Measurements from ENCODE around the gene DNAJC24.
"Not testable (repeated sequence)": the region's sequence is repeated elsewhere in the genome, so short reads cannot be mapped to it uniquely, and the experiment has no call there.

DNAJC24 gene

DNA sequence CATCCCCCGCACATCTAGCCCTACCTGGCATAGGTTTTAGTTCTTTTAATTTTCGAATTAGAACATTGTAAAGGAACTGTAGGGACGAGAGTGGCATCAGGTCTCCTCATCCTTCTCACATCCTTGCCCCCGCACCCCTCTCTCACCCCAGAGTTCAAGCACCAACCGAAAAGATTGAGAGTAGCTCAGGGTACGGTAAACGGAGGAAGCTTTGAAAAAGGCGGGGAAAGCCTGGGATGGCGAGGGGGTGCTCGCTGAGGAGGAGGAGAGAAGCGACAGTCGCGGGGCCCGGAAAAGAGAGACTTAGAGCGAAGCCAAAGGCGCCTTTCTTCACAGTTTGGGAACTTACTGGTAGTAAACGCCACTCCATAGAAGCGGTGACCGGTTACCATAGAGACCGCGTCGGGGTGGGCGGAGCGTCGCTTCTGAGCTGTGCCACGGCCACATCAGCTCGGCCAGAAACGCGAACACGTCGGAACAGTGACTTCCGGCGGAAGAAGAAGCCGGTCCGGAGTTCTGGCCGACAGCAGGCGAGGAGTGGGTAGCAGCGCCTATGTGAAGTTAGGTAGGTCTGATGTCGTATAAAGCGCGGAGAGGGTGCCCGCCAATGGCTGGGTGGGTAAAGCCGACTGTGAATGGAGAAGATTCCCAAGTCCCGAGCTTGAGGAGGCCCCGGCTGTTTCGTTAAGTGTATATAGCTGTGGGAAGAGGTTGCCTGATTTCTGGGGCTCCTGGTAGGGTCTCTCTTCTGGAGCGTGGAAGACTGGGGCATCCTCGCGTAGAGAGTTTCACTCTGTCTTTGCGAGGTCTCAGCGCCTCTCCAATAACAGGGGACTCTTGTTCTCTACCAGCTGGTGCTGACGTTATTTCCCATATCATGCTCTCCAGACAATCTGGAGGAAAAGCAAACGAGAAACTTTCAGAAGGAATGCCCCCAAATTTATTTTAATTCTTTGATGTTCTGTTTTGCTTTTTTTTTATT is at the start of gene DNAJC24, which contains the start of gene DCDC1:
TSS of gene DNAJC24 (plus strand) at position 513 of the 982 bp plus-strand sequence. CDS start 889 bp downstream, outside the sequence.
TSS of gene DCDC1 (minus strand) at position 392 of the 982 bp plus-strand sequence. CDS start 41,459 bp downstream, outside the sequence.
- Mint-ChIP-seq H3K36me3 (ENCODE audit: low read depth) (peaks cover 2% of the 10 kb centered on the region), H3K4me1 (ENCODE audit: low read depth) (peaks cover 20% of the 10 kb centered on the region)

GRCh38 chr11:31321494-31321893 is 48.2 kb upstream of the DNAJC24 start:
- not testable (repeated sequence) for H3K27ac Mint-ChIP-seq; H3K4me1 Mint-ChIP-seq (ENCODE audit: low read depth); H3K36me3 Mint-ChIP-seq (ENCODE audit: low read depth); H3K9me3 Mint-ChIP-seq; H3K4me3 Mint-ChIP-seq; H3K27me3 Mint-ChIP-seq (ENCODE audit: low read depth)

More for the DNA sequence above, at the start of gene DNAJC24, which contains the start of gene DCDC1:
- Mint-ChIP-seq H3K4me3 (peak within 1 kb of the TSS; percentile 99), H3K27ac (peak within 1 kb of the TSS; percentile 96), H3K9me3 (no peaks in the 10 kb centered on the region), H3K27me3 (ENCODE audit: low read depth) (peaks cover 16% of the 10 kb centered on the region)

- no peaks in the 10 kb centered on the region for H3K36me3 Mint-ChIP-seq (ENCODE audit: low read depth)
- no peak overlapping the region for H3K27ac Mint-ChIP-seq
- H3K27me3 Mint-ChIP-seq (ENCODE audit: low read depth), result no peaks in the 10 kb centered on the region
- no peak overlapping the region for H3K4me3 Mint-ChIP-seq
- peaks cover 9% of the 10 kb centered on the region for H3K4me1 Mint-ChIP-seq (ENCODE audit: low read depth)
- H3K9me3 Mint-ChIP-seq, result no peaks in the 10 kb centered on the region
Measured at GRCh38 chr11:31323145-31323544, 46.5 kb upstream of the DNAJC24 start.

- no peaks in the 10 kb centered on the region for H3K9me3 Mint-ChIP-seq
- no peak overlapping the region for H3K4me3 Mint-ChIP-seq
- peaks cover 9% of the 10 kb centered on the region for H3K4me1 Mint-ChIP-seq (ENCODE audit: low read depth)
- H3K36me3 Mint-ChIP-seq (ENCODE audit: low read depth), result no peaks in the 10 kb centered on the region
- H3K27ac Mint-ChIP-seq, result no peak overlapping the region
- H3K27me3 Mint-ChIP-seq (ENCODE audit: low read depth), result no peaks in the 10 kb centered on the region
Measured at GRCh38 chr11:31325160-31325559, 44.5 kb upstream of the DNAJC24 start.

GRCh38 chr11:31326470-31327148 is 43.1 kb upstream of the DNAJC24 start:
- peak overlapping the region; percentile 27 for H3K4me3 Mint-ChIP-seq
- H3K27ac Mint-ChIP-seq, result peak overlapping the region; percentile 47
- peaks cover 9% of the 10 kb centered on the region for H3K4me1 Mint-ChIP-seq (ENCODE audit: low read depth)
- no peaks in the 10 kb centered on the region for H3K36me3 Mint-ChIP-seq (ENCODE audit: low read depth)
- H3K9me3 Mint-ChIP-seq, result no peaks in the 10 kb centered on the region
- H3K27me3 Mint-ChIP-seq (ENCODE audit: low read depth), result no peaks in the 10 kb centered on the region

DNA sequence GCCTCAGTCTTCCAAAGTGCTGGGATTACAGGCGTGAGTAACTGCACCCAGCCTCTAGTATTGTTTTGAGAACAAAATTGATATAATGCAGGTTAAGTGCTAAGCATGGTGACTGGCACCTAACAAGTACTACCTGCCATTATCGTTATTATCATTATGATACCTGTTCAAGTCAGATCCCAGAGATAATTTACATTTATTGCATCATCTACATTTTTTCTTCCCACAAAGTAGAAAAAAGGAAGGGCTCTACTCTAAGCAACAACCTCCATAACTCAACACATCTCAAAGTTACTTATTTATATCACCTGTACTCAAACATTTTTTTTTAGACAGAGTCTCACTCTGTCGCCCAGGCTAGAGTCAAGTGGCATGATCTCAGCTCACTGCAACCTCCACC is 42.2 kb upstream of the DNAJC24 start:
- Mint-ChIP-seq H3K4me3 (no peak overlapping the region), H3K27ac (no peak overlapping the region), H3K36me3 (ENCODE audit: low read depth) (no peaks in the 10 kb centered on the region), H3K4me1 (ENCODE audit: low read depth) (peaks cover 9% of the 10 kb centered on the region), H3K27me3 (ENCODE audit: low read depth) (no peaks in the 10 kb centered on the region), H3K9me3 (no peaks in the 10 kb centered on the region)

GRCh38 chr11:31328697-31329096 is 41.0 kb upstream of the DNAJC24 start:
- no peaks in the 10 kb centered on the region for H3K9me3 Mint-ChIP-seq
- H3K4me1 Mint-ChIP-seq (ENCODE audit: low read depth), result peaks cover 9% of the 10 kb centered on the region
- H3K4me3 Mint-ChIP-seq, result no peak overlapping the region
- H3K27me3 Mint-ChIP-seq (ENCODE audit: low read depth), result no peaks in the 10 kb centered on the region
- H3K36me3 Mint-ChIP-seq (ENCODE audit: low read depth), result no peaks in the 10 kb centered on the region
- no peak overlapping the region for H3K27ac Mint-ChIP-seq

DNA sequence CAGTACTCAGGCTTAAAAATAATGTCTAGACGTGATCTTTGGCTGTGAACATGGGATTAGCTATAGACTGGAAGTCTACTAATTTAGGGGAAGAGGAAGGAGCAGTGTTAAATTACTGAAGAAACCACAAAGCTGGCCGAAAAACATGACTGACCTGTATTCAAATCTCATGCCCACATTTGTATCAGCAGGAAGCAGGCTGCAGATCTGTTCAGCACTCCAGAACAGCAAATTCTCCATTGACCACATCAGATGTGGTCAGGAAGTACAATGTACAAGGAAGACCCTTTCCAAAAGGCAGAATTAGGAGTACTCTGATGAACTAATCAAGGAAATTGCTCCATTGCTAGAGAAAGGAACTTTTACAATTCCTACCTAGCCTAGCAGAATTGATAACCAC is 31.9 kb upstream of the DNAJC24 start:
- Mint-ChIP-seq H3K9me3 (no peaks in the 10 kb centered on the region), H3K36me3 (ENCODE audit: low read depth) (no peaks in the 10 kb centered on the region), H3K27ac (no peak overlapping the region), H3K27me3 (ENCODE audit: low read depth) (peaks cover 4% of the 10 kb centered on the region), H3K4me1 (ENCODE audit: low read depth) (no peaks in the 10 kb centered on the region), H3K4me3 (no peak overlapping the region)

- peaks cover 8% of the 10 kb centered on the region for H3K27me3 Mint-ChIP-seq (ENCODE audit: low read depth)
- no peaks in the 10 kb centered on the region for H3K4me1 Mint-ChIP-seq (ENCODE audit: low read depth)
- no peaks in the 10 kb centered on the region for H3K9me3 Mint-ChIP-seq
- no peak overlapping the region for H3K27ac Mint-ChIP-seq
- H3K36me3 Mint-ChIP-seq (ENCODE audit: low read depth), result no peaks in the 10 kb centered on the region
- H3K4me3 Mint-ChIP-seq, result no peak overlapping the region
Measured at GRCh38 chr11:31340903-31341572, 28.6 kb upstream of the DNAJC24 start.

GRCh38 chr11:31351168-31351567 is 18.5 kb upstream of the DNAJC24 start:
- Mint-ChIP-seq H3K27me3 (ENCODE audit: low read depth) (peaks cover 4% of the 10 kb centered on the region), H3K27ac (no peak overlapping the region), H3K36me3 (ENCODE audit: low read depth) (no peaks in the 10 kb centered on the region), H3K9me3 (no peaks in the 10 kb centered on the region), H3K4me1 (ENCODE audit: low read depth) (no peaks in the 10 kb centered on the region), H3K4me3 (no peak overlapping the region)

GRCh38 chr11:31355131-31355530 is 14.5 kb upstream of the DNAJC24 start:
- no peaks in the 10 kb centered on the region for H3K9me3 Mint-ChIP-seq
- H3K36me3 Mint-ChIP-seq (ENCODE audit: low read depth), result no peaks in the 10 kb centered on the region
- peaks cover 4% of the 10 kb centered on the region for H3K27me3 Mint-ChIP-seq (ENCODE audit: low read depth)
- H3K4me1 Mint-ChIP-seq (ENCODE audit: low read depth), result no peaks in the 10 kb centered on the region
- no peak overlapping the region for H3K27ac Mint-ChIP-seq
- H3K4me3 Mint-ChIP-seq, result no peak overlapping the region

DNA sequence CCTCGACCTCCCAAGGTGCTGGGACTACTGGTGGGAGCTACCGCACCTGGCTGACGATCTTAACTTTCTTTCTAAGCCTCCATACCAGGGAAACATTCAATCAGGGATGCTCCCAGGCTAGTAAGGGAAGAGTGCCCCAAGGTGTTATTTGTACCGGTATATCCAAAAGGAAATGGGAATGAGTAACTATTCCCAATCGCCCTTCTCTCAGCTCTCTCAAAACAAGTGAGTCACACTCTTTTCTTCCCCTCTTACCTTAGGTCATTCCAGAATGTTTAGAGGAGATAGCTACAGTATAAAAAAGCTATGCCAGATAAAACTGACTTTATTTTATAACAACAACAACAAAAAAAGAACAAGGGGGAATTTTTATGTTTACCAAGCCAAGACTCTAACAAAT is 13.8 kb upstream of the DNAJC24 start:
- Mint-ChIP-seq H3K4me3 (no peak overlapping the region), H3K27ac (no peak overlapping the region), H3K4me1 (ENCODE audit: low read depth) (no peaks in the 10 kb centered on the region), H3K9me3 (no peaks in the 10 kb centered on the region), H3K27me3 (ENCODE audit: low read depth) (peaks cover 4% of the 10 kb centered on the region), H3K36me3 (ENCODE audit: low read depth) (no peaks in the 10 kb centered on the region)

DNA sequence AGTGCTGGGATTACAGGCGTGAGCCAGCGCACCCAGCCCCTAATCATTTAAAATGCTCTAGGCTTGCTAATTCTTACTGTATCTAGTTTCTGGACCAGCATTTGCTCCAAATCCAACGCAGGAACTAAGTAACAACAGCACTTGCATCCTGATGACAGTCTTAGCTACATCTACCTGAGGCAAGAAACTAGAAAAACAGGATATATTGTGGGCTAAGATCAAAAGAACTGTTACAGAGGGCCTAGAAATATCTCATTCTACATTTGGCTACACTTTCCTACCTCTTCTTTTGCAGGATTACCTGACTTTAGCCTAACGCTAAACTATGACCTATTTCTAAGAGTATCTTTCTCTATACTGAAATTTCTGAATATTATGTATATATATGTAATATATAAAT is 7.9 kb upstream of the DNAJC24 start:
- Mint-ChIP-seq H3K27me3 (ENCODE audit: low read depth) (peaks cover 12% of the 10 kb centered on the region), H3K4me1 (ENCODE audit: low read depth) (peaks cover 5% of the 10 kb centered on the region), H3K4me3 (no peak overlapping the region), H3K36me3 (ENCODE audit: low read depth) (no peaks in the 10 kb centered on the region), H3K9me3 (no peaks in the 10 kb centered on the region), H3K27ac (no peak overlapping the region)

- Mint-ChIP-seq H3K9me3 (no peaks in the 10 kb centered on the region), H3K36me3 (ENCODE audit: low read depth) (peaks cover 2% of the 10 kb centered on the region), H3K4me3 (no peak overlapping the region), H3K27ac (no peak overlapping the region), H3K4me1 (ENCODE audit: low read depth) (peaks cover 20% of the 10 kb centered on the region), H3K27me3 (ENCODE audit: low read depth) (peaks cover 25% of the 10 kb centered on the region)
Measured at GRCh38 chr11:31366795-31367194, 2.9 kb upstream of the DNAJC24 start.
